Adrenal gland (tissue), 12 donors: Measurements from ENCODE around the gene HOXA6. TPM values are rescaled to one million over a fixed set of nuclear protein-coding genes. Genes with fewer than 3 reads are reported as not detected.

Source experiments
- DNase-seq, 7 donors: peaks; one replicate each; pipeline ENCODE4 v3.0.0-alpha.2; 2019 to 2020
- H3K27ac ChIP-seq, 5 donors: fragments of 200-600 bp; sonication (generic) in 4 of 5; 1 replicate in 3 of 5; 2 replicates in 2 of 5; pipeline versions ENCODE4 v1.5.1 to v1.8.0; 2016 to 2020; ENCODE audit warnings: mild to moderate bottlenecking in 1 of 5
- H3K27me3 ChIP-seq: fragments of 200-600 bp; 2 replicates; pipeline ENCODE4 v1.8.0; 2021
- H3K36me3 ChIP-seq, 2 donors: fragments of 200-600 bp; replicated peaks in 1 of 2; 1 replicate in 1 of 2; 2 replicates in 1 of 2; pipeline versions ENCODE4 v1.5.1 to v1.8.0; 2018 to 2022
- H3K4me1 ChIP-seq, 2 donors: fragments of 200-600 bp; replicated peaks in 1 of 2; 1 replicate in 1 of 2; 2 replicates in 1 of 2; pipeline versions ENCODE4 v1.5.1 to v1.8.0; 2018 to 2021
- H3K4me3 ChIP-seq, 4 donors: fragments of 200-600 bp; sonication (generic) in 3 of 4; one replicate each; pipeline ENCODE4 v1.5.1; 2016 to 2018
- H3K9me3 ChIP-seq, 3 donors: fragments of 200-600 bp; sonication (generic) in 1 of 3; replicated peaks in 1 of 3; 1 replicate in 2 of 3; 2 replicates in 1 of 3; pipeline versions ENCODE4 v1.5.1 to v1.8.0; 2016 to 2021
- CTCF ChIP-seq, 6 experiments: fragments of 450-650 bp in 4 of 6; fragments of 200-600 bp in 2 of 6; sonication (generic) in 1 of 6; IDR thresholded peaks; 1 replicate in 5 of 6; 2 replicates in 1 of 6; pipeline versions ENCODE4 v1.5.1 to v1.8.0; 2016 to 2021; ENCODE audit warnings: antibody characterized with exemption in 6 of 6, mild to moderate bottlenecking in 2 of 6, moderate library complexity in 1 of 6
- POLR2A ChIP-seq, 2 donors: fragments of 450-650 bp; IDR thresholded peaks; one replicate each; pipeline ENCODE4 v1.6.1; 2017; ENCODE audit warnings: antibody characterized with exemption in 2 of 2, mild to moderate bottlenecking in 2 of 2, moderate library complexity in 1 of 2
- WGBS, 4 donors: extraction: QIAGEN DNeasy Blood & Tissue Kit in 2 of 4; methylation state at CpG; one replicate each; pipeline versions ENCODE4 v1.1.5 to v1.1.7; 2013 to 2017; 5-methylcytosine and 5-hydroxymethylcytosine counted together
- intact Hi-C, 2 donors: fragments of 100-400 bp; cut with DNase I; formaldehyde crosslinking; loops; one replicate each; pipeline versions ENCODE4 v1.14.1 to v1.15.0; 2022 to 2023
- polyA plus RNA-seq, 3 donors: library from polyadenylated mRNA; stranded (reverse); fragments of 200-250 nt in 2 of 3; fragments of 350-450 nt in 1 of 3; fragmentation: Illumina TruSeq in 1 of 3; extraction: RNeasy Lipid Tissue Mini Kit (QIAGEN cat#74804) in 1 of 3; gene quantifications; one replicate each; pipeline ENCODE4 v1.2.3, GENCODE V29; 2013 to 2014
- total RNA-seq, 9 donors: library from RNA; depleted of rRNA in 4 of 9; stranded (reverse); fragments of >200 nt in 4 of 9; fragments of 120-200 nt in 1 of 9; fragmentation: NEBNext Ultra II Directional in 1 of 9; extraction: Animal tissue kit (Norgen Biotek cat#: 25700) in 1 of 9; gene quantifications; one replicate each; pipeline versions ENCODE4 v1.1.0 to v1.2.4, GENCODE V29; 2013 to 2023
- donor health status: healthy with polysubstance abuse.
- donor health status: Bipolar disorder and iron deficiency.
- donor health status: DM: yes; HTN: yes; CAD: no.
- donor health status: DM: no; HTN: no; CAD: no.
- donor health status: DM: no; HTN: no; CAD: no.
- donor health status: DM: yes; HTN: yes; CAD: no.

HOXA6 gene
- total and polyA plus RNA-seq, 12 donors = 1.3 to 27.2 (median 14.8) TPM

- peak in 6 of 7 donors; percentile 53 to 75 (median 71) for DNase-seq
- no peaks in the 10 kb centered on the region for H3K36me3 ChIP-seq
- intact Hi-C loops = loop anchor here in 1 of 2 donors (10.0 kb wide), 1 partner anchor 1305 kb away; no protein-coding TSS in a partner anchor
- H3K9me3 ChIP-seq = no peaks in the 10 kb centered on the region
- H3K27me3 ChIP-seq = peaks cover 73% of the 10 kb centered on the region
- H3K27ac ChIP-seq = no peak overlapping the region
- peaks cover 16 to 18% of the 10 kb centered on the region in 2 donors for H3K4me1 ChIP-seq
- 18 to 21% (median 19%) methylated on average over 50 to 56 of the region's 56 CpGs for WGBS, 4 donors
- H3K4me3 ChIP-seq = no peak overlapping the region
- no peak for TF ChIP-seq POLR2A (IDR thresholded peaks at IDR 0.05)
- TF ChIP-seq CTCF (IDR thresholded peaks at IDR 0.05) = peak; percentile 55 to 84 (median 68)
Measured at GRCh38 chr7:27179503-27180430, 32.2 kb upstream of the HOXA6 start.

GRCh38 chr7:27179030-27179429 is 31.5 kb upstream of the HOXA6 start:
- H3K27me3 ChIP-seq = peaks cover 73% of the 10 kb centered on the region
- TF ChIP-seq CTCF (IDR thresholded peaks at IDR 0.05) = no peak
- TF ChIP-seq POLR2A (IDR thresholded peaks at IDR 0.05) = no peak
- DNase-seq = peak in 1 of 7 donors; percentile 39
- H3K27ac ChIP-seq = no peak overlapping the region
- H3K4me1 ChIP-seq = peaks cover 13 to 15% of the 10 kb centered on the region in 2 donors
- no peaks in the 10 kb centered on the region for H3K36me3 ChIP-seq
- intact Hi-C loops = no loop called here
- no peak overlapping the region for H3K4me3 ChIP-seq
- 66 to 74% (median 70%) methylated on average over 14 of the region's 14 CpGs for WGBS, 4 donors
- H3K9me3 ChIP-seq = no peaks in the 10 kb centered on the region

- peaks cover 73% of the 10 kb centered on the region for H3K27me3 ChIP-seq
- peak in 1 of 7 donors; percentile 36 for DNase-seq
- H3K4me1 ChIP-seq = peaks cover 13 to 17% of the 10 kb centered on the region in 2 donors
- H3K36me3 ChIP-seq = no peaks in the 10 kb centered on the region
- WGBS, 4 donors = 89 to 97% (median 92%) methylated on average over 6 of the region's 6 CpGs
- H3K27ac ChIP-seq = no peak overlapping the region
- intact Hi-C loops = no loop called here
- TF ChIP-seq POLR2A (IDR thresholded peaks at IDR 0.05) (no peak), CTCF (IDR thresholded peaks at IDR 0.05) (no peak)
- no peaks in the 10 kb centered on the region for H3K9me3 ChIP-seq
- no peak overlapping the region for H3K4me3 ChIP-seq
Measured at GRCh38 chr7:27178366-27178765, 30.8 kb upstream of the HOXA6 start.

GRCh38 chr7:27177795-27178320 is 30.3 kb upstream of the HOXA6 start:
- H3K36me3 ChIP-seq = no peaks in the 10 kb centered on the region
- H3K27ac ChIP-seq = no peak overlapping the region
- intact Hi-C loops = no loop called here
- H3K4me3 ChIP-seq = no peak overlapping the region
- peaks cover 11 to 22% of the 10 kb centered on the region in 2 donors for H3K4me1 ChIP-seq
- H3K9me3 ChIP-seq = no peaks in the 10 kb centered on the region
- WGBS, 4 donors = 89 to 95% (median 91%) methylated on average over 5 of the region's 5 CpGs
- H3K27me3 ChIP-seq = peaks cover 71% of the 10 kb centered on the region
- peak in 1 of 7 donors; percentile 17 for DNase-seq
- TF ChIP-seq POLR2A (IDR thresholded peaks at IDR 0.05) (no peak), CTCF (IDR thresholded peaks at IDR 0.05) (no peak)
